AG08395 (cell line): ENCODE results near the gene CHAT.

Experiments used
- DNase-seq: peaks from one replicate; pipeline ENCODE4 v3.0.0; 2012; ENCODE audit warnings: mixed read lengths, low spot score

Gene CHAT

DNA sequence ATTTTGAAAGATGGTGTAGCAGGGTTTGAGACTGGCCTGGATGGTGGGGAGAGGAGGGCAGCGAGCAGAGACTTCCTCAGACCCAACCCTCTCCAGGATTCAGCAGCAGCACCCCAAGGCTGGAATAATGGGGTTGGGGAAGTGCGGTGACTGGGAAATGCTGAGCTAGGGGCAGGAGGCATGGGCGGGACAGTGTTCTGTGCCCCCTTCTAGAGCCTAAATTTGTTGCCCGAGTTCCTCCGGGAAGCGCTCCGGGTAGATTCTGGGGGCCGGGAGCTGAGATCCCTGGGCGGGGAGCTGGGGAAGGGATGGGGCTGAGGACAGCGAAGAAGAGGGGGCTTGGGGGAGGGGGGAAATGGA, at the start of gene CHAT:
Gene CHAT, plus strand, starts transcription at position 156 of the 360 bp plus-strand sequence. Its CDS starts 153 bp downstream, at position 309.
- DNase-seq = no peak

DNA sequence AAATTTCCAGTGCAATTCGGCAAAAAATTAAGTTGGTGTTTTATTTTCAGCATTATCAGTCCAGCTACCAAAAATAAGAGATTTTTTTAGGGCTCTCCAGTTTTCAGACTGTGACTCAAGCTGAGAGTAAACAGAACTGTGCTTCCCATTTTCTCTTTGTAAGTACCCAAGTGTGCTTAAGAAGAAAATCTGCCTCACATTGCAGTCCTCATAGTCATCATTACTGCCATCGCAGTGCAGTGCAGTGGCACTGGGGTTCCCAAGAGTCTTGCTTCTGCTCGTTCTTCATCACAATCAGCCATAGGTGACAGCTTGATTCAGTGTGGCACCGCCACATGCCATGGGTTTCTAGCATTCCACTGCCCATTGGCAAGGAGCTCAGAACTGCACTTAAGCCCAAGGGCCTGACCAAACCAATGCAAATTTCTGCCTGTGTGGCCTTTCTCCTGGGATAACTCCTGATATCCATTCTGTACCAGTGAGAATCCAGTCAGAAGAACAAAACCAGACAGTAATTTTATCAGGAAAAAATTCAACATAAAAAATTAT, 49.3 kb upstream of the CHAT start:
- DNase-seq = peak; percentile 11

DNA sequence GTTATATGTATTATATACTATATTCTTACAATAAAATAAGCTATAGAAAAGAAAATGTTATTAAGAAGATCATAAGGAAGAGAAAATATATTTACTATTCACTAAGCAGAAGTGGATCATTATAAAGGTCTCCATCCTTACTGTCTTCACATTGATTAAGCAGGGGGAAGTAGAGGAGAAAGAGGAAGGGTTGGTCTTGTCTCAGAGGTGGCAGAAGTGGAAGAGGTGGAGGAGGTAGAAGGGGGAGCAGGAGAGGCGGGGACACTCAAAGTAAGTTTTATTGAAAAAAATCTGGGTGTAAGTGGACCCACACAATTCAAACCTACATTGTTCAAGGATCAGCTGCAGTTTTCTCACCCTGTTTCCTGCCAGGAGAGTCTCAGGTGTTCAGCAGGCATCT, 46.0 kb upstream of the CHAT start:
- no peak for DNase-seq

DNA sequence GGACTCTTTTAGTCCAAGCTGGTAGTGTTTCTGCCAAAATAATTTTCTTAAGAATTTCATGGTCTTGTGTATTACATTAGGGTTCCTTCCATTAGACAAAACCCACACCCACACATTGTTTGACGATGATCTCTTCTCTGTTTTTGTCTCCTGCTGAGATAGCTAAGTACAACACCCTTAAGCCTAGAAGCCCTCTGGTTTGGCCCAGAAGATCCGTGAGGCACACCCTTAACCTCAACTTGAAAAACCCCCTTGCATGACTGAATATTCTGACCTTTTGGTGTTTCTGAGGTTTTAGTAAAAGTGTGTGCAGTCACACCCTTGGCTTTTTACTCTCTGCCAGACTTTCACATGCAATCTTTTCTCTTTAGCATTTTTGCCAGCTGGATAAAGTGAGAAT, 45.6 kb upstream of the CHAT start:
- DNase-seq = peak; percentile 62

DNA sequence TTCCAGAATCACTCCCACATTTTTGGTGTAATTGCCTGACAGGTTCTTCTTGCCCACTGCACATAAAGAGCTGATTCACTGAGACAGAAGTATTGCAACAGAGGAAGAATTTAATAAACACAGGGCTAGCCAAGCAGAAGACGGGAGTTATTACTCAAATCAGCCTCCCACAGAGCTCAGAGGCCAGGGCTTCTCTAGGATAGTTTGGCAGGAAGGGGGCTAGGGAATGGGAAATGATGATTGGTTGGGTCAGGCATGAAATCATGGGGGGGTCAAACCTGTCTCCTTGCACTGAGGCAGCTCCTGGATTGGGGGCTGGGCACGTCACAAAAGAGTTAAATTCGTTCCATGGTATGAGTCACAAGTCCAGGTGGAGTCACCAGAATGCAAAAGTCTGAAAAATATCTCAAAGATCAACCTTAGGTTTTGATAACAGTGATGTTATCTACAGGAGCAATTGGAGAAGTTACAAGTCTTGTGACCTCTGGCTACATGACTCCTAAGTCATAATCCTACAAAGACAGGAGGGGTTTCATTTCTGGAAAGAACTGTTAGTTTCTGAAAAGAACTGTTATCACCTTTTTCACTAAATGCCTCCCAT, 44.7 kb upstream of the CHAT start:
- peak; percentile 36 for DNase-seq

DNA sequence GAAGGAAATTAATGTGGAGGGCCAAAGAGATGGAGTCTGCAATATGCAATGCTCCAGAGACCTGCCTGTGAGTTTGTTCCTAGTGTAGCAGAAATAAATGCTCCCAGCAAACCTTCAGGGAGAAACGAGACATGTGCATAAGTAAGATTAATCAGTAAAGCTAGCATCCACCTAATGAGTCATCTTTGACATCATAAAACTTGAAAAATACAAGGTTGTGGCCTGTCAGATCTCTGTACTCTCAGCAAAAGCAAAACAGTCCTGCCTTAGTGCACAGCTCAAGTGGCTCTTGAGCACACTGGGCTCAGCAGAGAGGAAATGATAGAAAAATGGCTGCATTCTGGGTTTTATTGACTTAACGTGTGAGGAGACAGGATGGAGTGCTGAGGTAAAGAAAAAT, 42.4 kb upstream of the CHAT start:
- no peak for DNase-seq

DNA sequence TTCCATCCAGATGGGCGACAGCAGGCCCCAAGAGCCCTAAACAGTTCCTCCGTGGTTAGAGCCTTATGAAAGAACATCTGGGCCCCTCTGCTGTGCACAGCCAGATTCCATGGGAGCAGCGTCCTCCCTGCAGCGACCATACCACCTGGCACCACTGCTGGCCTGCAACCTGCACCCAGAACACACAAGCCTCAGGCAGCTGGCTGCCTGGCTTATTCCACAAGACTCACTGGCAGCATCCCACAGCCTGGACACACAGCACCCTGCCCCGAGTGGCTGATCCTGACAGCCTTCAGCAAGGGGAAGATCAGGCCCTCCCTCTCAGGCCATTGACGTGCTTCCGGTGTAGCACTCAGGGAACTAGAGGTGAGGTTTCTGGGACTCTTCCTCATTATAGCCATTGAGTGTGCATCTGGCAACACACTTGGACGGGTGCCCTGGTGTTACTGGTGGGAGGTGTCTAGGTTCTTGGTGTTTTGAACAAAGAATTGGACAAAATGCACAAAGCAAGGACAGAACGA, 41.2 kb upstream of the CHAT start:
- DNase-seq = no peak

DNA sequence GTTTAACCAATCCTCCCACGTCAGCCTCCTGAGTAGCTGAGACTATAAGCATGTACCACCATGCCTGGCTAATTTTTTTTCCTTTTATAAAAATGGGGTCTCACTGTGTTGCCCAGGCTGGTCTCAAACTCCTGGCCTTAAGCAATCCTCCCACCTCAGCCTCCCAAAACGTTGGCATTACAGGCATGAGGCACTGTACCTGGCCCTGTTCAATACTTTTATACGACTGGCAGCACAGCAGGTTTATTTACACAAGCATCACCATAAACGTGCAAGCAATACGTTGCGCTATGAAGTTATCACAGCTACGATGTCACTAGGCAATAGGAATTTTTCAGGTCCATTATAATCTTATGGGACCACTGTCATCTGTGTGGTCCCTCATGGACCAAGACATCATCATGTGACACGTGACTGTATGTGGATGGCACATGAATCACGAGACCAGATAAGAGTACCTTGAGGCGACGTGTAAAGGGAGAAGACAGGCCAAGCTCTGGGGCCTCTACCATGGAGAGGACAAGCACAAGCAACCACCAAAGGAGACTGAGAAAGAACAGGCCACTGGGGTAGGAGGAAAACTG, 38.3 kb upstream of the CHAT start:
- DNase-seq = no peak

DNA sequence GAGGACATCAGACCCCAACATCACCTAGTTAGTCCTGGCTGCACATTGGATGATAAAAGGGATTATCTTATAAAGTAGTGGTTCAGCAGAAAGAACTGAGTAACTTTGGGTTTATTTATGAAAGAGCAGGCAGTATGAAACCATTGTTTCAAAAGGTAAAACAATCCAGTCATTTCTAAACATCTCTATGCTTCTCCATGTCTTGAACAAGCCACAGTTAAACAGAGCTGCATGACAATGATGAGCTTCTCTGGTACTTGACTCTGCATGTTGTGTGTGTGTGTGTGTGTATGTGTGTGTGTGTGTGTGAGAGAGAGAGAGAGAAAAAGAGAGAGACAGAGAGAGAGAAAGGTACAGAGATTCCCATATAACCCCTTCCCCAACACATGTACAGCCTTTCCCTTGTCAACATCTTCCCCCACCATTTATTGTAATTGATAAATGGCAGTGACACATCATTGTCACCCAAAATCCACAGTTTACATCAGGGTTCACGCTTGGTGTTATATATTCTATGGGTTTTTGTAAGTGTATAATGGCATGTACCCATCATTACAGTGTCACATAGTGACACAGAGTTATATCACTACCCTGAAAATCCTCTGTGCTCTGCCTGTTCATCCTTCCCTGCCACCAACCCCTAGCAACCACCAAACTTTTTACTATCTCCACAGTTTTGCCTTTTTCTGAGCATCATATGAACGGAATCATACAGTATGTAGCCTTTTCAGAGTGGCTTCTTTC, 36.5 kb upstream of the CHAT start:
- DNase-seq = no peak

DNA sequence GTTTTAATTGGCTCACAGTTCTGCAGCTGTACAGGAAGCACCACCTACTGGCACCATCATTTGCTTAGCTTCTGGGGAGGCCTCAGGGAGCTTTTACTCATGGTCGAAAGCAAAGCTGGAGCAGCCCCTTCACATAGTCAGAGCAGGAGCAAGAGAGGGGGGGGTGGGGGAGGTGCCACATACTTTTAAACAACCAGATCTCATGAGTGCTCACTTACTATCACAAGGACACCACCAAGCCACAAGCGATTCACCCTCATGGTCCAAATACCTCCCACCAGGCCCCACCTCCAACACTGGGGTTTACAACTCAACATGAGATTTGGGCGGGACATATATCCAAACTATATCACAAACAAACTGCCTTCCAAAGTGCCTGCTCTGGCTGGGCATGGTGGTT, 35.4 kb upstream of the CHAT start:
- DNase-seq = no peak

DNA sequence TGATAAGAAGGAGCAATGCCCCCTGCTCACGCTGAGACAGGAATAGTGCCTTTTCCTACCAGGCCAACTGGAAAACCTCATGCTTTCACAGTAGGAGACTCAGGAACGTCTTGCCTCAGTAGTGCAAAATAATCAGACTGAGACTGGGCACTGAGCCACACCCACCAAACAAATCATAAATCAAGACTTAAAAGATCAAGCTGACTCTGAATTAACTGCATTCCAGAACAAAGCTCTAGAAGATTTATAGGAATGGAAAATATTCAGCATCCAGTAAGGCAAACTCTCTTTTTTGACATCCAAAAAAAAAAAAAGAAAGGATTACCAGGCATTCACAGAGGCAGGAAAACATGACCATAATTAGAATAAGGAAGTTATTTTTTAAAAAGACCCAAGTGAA, 34.2 kb upstream of the CHAT start:
- DNase-seq = no peak

DNA sequence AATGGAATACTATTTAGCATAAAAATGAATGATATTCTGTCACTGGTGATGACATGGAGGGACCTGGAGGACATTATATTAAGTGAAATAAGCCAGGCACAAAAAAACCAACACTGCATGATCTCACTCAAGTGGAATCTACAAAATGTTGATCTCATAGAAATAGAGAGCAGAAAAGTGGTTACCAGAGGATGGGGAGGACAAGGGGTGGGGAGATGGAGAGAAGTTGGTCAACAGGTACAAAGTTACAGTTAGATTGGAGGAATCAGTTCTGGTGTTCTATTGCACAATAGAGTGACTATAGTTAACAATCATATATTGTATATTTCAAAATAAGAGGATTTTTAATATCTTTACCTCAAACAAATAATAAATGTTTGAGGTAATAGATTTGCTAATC, 28.4 kb upstream of the CHAT start:
- DNase-seq = no peak

DNA sequence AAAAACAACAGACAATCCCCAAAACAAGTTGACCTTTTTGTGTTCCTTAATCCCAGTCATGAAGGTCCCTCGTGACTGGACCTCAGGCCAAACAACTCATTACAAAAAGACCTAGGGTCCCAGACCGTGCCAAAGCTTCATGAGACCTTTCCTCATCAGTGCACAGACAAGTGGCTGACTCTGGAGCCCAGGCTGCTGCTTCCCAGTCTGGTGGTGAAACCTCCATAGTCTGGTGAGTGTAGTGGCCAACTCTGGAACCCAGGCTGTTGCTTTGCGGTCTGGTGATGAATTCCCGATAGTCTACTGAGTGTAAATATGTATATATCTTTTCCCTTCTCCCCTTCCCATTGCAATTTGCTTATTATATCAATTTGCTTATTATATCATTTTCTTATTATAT, 25.9 kb upstream of the CHAT start:
- DNase-seq = no peak

DNA sequence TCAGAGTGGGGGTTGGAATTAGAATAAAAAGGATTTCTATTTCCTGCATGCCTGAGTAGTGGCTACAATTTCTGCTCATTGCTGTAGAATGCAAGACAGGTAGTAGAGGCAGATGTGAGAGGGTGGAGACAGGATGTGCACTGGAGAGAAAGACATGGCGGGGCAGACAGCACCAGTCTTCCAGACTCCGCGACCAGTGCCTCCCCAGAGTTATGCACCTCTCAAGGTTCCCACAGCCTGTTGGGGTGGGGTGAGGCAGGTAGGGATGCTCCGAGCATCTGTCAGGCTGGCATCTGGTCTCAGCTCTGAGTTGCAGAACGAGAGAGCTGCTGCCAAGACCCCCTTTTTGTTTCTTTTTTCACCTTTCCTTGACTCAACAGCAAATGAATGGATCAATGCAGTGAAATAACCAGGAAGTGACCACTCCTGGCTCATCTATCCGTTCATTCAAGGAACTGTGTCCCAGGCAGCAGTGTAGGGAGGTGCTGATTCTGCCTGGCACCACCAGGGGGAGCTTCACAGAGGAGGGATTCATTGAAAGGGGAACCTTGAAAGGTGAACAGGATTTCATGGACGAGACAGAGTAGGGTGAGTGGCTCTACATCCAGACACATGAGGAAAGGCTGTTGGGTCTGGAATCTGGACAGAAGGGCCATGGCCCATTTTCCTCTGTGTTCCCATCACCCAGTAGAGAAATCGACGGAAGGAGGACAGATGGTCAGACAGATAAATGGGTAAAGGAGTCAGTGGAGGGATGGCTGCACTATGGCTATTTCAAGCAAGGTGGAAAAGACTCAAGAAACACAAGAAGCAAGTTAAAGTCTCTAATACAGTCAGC, 20.9 kb upstream of the CHAT start:
- DNase-seq = peak; percentile 82

DNA sequence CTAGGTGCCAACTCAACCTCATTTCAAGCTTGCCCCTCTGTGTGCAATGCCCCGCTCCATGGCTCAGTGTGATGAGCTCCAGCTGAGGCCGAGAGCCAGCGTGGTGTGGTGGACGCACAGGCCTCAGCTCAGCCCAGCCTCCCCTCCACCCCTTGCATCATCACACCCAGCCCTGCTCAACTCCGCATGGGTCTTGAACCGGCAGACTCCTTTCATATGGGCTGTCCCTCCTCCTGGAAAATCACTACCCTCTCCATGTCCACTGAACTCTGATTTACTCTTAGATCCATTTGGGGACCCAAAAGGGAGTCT, 20.3 kb upstream of the CHAT start:
- DNase-seq = no peak

DNA sequence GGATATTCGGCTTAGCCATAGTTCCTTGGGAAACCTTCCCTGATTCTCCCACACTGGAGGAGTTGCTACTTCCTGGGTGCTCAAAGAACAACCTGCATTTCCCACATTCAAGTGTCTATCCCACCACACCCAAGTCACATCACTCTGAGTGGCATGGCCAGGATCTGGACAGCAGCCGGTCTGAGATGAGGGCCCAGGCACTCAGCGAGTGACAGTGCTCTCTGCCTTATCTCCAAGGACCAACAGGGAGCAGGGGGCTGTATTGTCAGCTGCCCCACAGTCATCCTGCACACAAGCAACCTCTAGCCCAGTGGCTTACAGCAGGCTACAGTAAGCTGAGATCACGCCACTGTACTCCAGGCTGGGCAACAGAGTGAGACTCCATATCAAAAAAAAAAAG, 19.8 kb upstream of the CHAT start:
- no peak for DNase-seq

DNA sequence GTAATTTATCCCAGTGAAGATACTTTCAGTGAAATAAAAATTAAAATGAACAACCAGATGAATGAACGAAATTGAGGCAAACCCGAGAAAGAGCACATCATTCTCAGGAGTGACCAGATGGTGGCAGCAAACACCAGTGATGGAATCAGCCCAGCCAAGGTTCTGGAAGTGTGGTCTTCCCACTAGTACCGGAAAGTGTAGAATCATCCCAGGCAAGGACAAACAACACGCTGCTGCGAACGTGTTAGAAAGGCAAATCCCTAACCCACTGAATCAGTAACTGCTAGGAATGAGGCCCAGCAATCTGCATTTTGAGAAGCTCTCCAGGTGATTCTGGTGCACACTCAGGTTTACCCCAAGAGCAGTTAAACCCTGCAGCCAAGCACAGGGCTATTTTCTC, 19.2 kb upstream of the CHAT start:
- peak; percentile 85 for DNase-seq

DNA sequence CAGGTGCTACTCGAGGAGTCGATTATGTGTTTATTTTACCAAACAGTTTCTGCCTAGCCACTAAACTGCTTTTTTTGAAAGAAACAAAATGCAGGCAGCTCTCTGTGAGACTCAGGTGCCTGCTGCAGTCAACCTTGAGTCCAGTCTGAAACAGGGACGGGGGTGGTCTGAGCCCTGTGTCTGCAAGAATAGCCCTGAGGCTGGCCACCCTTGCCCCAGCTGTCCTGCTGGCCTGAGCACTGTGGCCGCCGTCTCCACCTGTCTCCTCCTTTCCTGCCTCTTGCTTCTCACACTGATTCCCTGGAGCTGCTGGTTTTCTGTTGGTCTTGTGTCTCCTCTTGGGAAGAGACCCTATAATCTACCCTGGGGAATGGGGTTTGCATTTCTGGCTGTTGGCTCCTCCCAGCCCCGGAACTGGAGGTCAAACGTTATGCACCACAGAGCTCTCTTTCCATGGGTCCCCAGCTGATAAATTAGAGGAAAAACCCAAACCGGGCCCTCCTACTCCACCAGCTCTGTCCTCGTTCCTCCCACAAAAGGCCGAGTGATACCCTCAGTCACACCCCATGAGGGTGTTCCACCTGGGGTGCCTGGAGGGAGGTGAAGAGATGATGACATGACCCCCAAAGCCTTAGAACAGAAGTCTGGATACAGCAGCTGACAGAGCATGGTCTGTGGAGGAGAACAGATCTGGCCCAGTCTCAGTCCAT, 18.7 kb upstream of the CHAT start:
- no peak for DNase-seq

DNA sequence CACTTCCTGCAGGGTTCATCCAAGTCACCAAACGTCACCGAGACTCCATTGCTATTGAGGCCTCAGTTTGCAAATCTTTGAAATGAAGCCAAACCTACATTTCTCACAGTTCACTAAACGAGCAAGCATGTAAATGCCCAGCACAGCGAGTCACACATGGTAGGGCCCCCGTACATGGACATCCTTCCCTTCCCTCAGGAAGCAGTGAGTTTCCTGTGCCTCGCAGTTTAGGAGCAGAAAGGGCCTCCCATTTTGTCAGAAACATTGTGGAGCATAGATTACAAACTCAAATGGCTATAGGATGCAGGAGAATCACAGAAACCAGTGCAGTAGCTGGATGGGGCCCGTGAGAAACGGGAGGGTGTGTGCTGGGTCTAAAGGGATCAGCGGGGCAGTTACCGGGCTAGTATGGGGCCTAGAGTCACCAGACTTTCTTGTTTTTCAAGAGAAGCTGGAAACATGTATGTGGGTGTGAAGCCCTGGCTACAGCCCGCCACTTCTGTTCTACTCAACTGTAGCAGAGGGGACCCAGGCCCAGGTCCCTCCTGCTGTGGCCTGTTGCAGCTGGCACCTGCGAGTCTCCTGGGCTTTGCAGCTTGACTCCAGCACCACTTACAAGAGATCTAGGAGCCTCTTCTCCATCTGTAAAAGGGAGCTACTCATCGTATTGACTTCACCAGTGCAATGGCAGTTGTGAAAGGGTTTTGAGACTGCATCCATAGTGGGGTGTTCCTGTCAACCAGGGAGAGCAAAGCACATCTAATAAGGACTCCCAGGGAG, 17.9 kb upstream of the CHAT start:
- DNase-seq = no peak

DNA sequence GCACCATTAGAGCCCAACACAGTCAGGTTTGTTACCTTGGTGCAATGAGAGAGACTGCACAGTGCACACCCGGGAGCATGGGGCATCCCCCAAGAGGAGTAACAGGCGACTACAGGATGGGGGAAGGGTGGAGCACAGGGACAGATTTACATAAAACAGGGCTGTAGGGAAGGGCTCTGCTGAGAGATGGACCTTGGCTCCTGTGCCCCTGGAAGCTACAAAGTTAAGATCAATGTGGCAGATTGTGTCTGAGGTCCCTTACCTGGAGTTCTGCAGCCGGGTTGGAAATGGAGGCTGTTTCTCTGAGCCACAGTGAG, 17.4 kb upstream of the CHAT start:
- DNase-seq = no peak

DNA sequence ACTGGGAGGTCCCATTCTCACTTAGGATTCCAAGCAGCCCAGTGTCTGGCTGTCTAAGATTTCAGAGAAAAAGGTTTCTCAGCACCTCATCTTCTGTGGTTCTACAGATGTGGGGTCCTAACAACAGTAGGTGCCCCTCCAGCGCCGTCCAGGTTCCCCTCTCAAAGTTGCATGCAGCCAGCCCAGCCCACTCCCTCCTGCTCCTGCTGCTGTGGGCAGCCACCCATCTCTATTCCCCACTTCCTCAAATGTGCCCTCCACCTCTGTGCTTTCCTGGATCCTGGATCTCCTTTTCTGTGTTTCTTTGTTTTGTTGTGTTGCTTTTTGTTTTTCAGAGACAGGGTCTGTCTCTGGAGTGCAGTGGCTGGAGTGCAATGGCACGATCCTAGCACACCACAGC, 17.0 kb upstream of the CHAT start:
- DNase-seq = no peak
